Measurements from ENCODE around the gene SMIM10L1. TPM values are rescaled to one million over a fixed set of nuclear protein-coding genes. Genes with fewer than 3 reads are reported as not detected.

The SMIM10L1 gene
- total RNA-seq, 1 donor from 2014 or later = 3.2 TPM

DNA sequence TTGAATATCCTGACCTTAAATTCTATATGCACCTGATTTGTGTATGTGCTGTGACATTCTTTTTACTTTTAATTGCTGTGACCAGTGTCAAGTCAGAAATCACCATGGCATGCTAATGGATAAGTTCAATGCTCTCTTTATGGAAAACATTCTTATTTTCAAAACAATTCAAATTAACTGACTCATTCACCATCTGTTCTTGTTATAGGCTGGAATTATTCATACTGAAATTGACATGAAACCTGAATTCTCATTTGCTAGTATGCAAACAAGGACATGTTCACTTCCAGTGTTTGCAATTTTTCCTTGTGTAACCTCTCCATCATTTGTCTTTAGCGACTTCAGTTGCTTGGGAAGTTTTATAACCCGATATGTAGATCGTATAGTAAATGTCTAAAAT is 36.7 kb upstream of the SMIM10L1 start, which contains the start of gene TAS2R30:
TSS of gene TAS2R30 (minus strand) at position 340 of the 400 bp plus-strand sequence. CDS start 400 bp downstream, outside the sequence.
- TF ChIP-seq, protein P1, sequence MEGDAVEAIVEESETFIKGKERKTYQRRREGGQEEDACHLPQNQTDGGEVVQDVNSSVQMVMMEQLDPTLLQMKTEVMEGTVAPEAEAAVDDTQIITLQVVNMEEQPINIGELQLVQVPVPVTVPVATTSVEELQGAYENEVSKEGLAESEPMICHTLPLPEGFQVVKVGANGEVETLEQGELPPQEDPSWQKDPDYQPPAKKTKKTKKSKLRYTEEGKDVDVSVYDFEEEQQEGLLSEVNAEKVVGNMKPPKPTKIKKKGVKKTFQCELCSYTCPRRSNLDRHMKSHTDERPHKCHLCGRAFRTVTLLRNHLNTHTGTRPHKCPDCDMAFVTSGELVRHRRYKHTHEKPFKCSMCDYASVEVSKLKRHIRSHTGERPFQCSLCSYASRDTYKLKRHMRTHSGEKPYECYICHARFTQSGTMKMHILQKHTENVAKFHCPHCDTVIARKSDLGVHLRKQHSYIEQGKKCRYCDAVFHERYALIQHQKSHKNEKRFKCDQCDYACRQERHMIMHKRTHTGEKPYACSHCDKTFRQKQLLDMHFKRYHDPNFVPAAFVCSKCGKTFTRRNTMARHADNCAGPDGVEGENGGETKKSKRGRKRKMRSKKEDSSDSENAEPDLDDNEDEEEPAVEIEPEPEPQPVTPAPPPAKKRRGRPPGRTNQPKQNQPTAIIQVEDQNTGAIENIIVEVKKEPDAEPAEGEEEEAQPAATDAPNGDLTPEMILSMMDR (IDR thresholded peaks at IDR 0.05; ENCODE audit: insufficient read depth, low read length, severe bottlenecking) = no peak
- H3K4me3 ChIP-seq (ENCODE audit: low read depth, low read length) = no peak within 1 kb of the TSS
- H3K27me3 ChIP-seq (ENCODE audit: control insufficient read depth, insufficient read depth, low read length) = no peaks in the 10 kb centered on the region
- H3K36me3 ChIP-seq (ENCODE audit: control insufficient read depth, insufficient read depth, low read length) = no peaks in the 10 kb centered on the region
- DNase-seq (ENCODE audit: low read depth) (peak; percentile 1), FAIRE-seq (no peak)

DNA sequence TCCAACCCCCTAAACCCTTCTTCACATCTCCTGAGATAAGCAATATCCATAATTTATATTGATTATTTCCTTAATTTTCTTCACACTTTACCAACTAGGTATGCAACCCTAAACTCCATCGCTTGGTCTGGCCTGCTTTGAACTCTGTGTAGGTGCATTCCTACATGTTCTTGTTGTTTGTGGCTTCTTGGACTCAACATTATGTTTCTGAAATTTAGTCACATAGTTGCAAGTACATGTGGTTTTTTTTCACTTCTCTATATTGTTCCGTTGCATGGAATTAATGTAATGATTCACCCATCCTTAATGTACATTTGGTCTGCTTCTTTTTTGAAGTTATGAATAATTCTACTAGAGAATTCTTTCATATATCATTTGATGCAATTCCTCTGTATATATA is 34.9 kb upstream of the SMIM10L1 start:
- TF ChIP-seq, protein P1 (IDR thresholded peaks at IDR 0.05; ENCODE audit: insufficient read depth, low read length, severe bottlenecking) = no peak
- no peak for DNase-seq (ENCODE audit: low read depth)
- Histone ChIP-seq H3K36me3 (ENCODE audit: control insufficient read depth, insufficient read depth, low read length) (no peaks in the 10 kb centered on the region), H3K4me3 (ENCODE audit: low read depth, low read length) (no peak overlapping the region), H3K27me3 (ENCODE audit: control insufficient read depth, insufficient read depth, low read length) (no peaks in the 10 kb centered on the region)
- FAIRE-seq = no peak

DNA sequence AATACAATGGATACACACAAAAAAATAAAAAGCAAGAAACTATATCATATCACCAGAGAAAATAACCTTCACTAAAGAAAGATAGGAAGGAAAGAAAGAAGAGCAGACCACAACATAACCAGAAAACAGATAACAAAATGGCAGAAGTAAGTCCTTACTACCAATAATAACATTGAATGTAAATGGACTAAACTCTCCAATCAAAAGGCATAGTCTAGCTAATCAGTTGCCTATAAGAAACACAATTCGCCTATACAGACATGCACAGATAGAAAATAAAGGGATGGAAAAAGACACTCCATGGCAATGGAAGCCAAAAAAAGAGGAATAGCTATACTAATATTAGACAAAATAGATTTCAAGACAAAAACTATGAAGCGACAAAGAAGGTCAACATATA is 27.6 kb upstream of the SMIM10L1 start:
- no peak overlapping the region for H3K4me3 ChIP-seq (ENCODE audit: low read depth, low read length)
- FAIRE-seq (no peak), DNase-seq (ENCODE audit: low read depth) (no peak)
- TF ChIP-seq, protein P1 (IDR thresholded peaks at IDR 0.05; ENCODE audit: insufficient read depth, low read length, severe bottlenecking) = no peak
- no peaks in the 10 kb centered on the region for H3K27me3 ChIP-seq (ENCODE audit: control insufficient read depth, insufficient read depth, low read length)
- H3K36me3 ChIP-seq (ENCODE audit: control insufficient read depth, insufficient read depth, low read length) = no peaks in the 10 kb centered on the region

DNA sequence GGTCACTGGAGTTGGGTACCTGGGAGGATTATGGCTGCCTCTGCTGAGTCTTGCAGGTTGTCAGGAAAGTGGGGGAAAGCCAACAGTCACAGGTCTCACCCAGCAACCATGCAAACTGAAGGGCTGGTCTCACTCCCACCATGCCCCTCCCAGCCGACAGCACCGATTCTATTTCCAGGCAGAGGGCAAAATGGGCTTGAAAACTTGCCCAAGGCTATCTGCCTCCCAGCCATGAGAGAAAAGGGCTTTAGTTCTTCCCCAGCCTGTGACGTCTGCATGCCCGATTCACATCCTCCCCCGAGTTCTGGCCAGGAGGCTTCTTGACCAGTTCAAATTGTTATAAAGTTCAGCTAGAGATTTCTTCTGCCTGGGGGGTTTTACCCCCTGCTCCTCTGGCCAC is 26.7 kb upstream of the SMIM10L1 start:
- no peak for DNase-seq (ENCODE audit: low read depth)
- no peak for FAIRE-seq
- TF ChIP-seq, protein P1 (IDR thresholded peaks at IDR 0.05; ENCODE audit: insufficient read depth, low read length, severe bottlenecking) = no peak
- H3K27me3 ChIP-seq (ENCODE audit: control insufficient read depth, insufficient read depth, low read length) = no peaks in the 10 kb centered on the region
- no peaks in the 10 kb centered on the region for H3K36me3 ChIP-seq (ENCODE audit: control insufficient read depth, insufficient read depth, low read length)
- H3K4me3 ChIP-seq (ENCODE audit: low read depth, low read length) = no peak overlapping the region

DNA sequence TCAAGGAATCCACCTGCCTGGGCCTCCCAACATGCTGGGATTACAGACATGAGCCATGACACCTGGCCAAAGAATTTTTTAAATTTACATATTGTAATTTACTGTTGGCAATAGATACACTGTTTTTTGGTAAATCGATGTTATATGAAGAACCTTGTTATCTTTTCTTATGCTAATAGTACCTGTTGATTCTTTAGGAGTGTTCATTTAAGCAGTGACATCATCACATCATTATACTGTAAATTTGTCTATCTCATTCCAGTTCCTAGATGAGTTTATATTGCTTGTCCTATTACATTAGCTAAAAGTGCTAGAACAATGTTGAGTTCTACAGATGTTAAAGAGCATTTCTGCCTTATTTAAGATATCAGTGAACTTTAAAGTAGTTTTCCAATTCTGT is 23.6 kb upstream of the SMIM10L1 start:
- H3K36me3 ChIP-seq (ENCODE audit: control insufficient read depth, insufficient read depth, low read length) = no peaks in the 10 kb centered on the region
- DNase-seq (ENCODE audit: low read depth) (no peak), FAIRE-seq (no peak)
- TF ChIP-seq, protein P1 (IDR thresholded peaks at IDR 0.05; ENCODE audit: insufficient read depth, low read length, severe bottlenecking) = no peak
- H3K4me3 ChIP-seq (ENCODE audit: low read depth, low read length) = no peak overlapping the region
- no peaks in the 10 kb centered on the region for H3K27me3 ChIP-seq (ENCODE audit: control insufficient read depth, insufficient read depth, low read length)

DNA sequence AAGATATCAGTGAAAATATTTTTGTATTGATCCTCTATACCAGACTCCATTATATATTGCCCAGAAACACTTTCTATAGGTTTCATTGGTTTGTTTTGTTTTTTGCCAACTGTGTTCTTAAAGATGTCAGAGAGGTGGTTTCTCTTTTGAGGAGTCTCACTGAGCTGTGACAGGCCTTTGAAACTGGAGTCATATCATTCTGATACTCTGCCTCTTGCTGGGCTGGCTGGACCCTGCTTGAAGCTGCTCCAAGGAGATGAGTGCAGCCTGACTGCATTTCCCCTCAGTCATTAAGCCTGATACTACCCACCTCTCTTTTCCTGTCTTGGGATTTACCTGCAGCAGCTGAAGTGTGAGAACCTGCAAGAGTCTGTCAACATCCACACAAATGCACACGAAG is 20.2 kb upstream of the SMIM10L1 start:
- H3K36me3 ChIP-seq (ENCODE audit: control insufficient read depth, insufficient read depth, low read length) = no peaks in the 10 kb centered on the region
- no peaks in the 10 kb centered on the region for H3K27me3 ChIP-seq (ENCODE audit: control insufficient read depth, insufficient read depth, low read length)
- TF ChIP-seq, protein P1 (IDR thresholded peaks at IDR 0.05; ENCODE audit: insufficient read depth, low read length, severe bottlenecking) = no peak
- no peak for DNase-seq (ENCODE audit: low read depth)
- no peak overlapping the region for H3K4me3 ChIP-seq (ENCODE audit: low read depth, low read length)
- FAIRE-seq = no peak

All from bronchial epithelial cell (primary cell).